IMR-90 (cell line): ENCODE measurements around the gene HDAC3. TPM values are rescaled to one million over a fixed set of nuclear protein-coding genes. Genes with fewer than 3 reads are reported as not detected.

ENCODE experiments used
- ATAC-seq: fragments of 200-7000 bp; cut with Tn5 transposase; 2 replicates; pipeline ENCODE4 v1.9.1; 2020; ENCODE audit warnings: low read depth, mild to moderate bottlenecking, moderate library complexity
- BruUV-seq: library from RNA; stranded (reverse); fragments of 400-500 nt; replicated peaks from 2 replicates; lab custom pipeline; 2021; lab: Mats Ljungman, UMichigan
- CTCF ChIA-PET: fragments of 300-600 bp; formaldehyde crosslinking; extraction: SDS; loops from one replicate; lab custom pipeline; 2021; ENCODE audit warnings: antibody characterized with exemption; lab: Yijun Ruan, JAX
- POLR2A ChIA-PET: fragments of 300-600 bp; sonication (Branson Sonifier 250); formaldehyde crosslinking; loops from one replicate; lab custom pipeline; 2022; ENCODE audit warnings: antibody characterized with exemption; ENCODE audit not compliant: unreplicated experiment; lab: Charles Lee
- DNase-seq: peaks from one replicate; pipeline ENCODE4 v3.0.0; 2013
- H2AFZ ChIP-seq: replicated peaks from 2 replicates; pipeline ENCODE3; 2013; ENCODE audit warnings: low read length, mild to moderate bottlenecking; ENCODE audit not compliant: poor library complexity
- H2AK5ac ChIP-seq: 2 replicates; pipeline ENCODE4 v1.6.1; 2013; ENCODE audit warnings: low read depth, low read length, inconsistent platforms
- H2AK9ac ChIP-seq: replicated peaks from 2 replicates; pipeline ENCODE3; 2013; ENCODE audit warnings: mild to moderate bottlenecking, low read depth, low read length, moderate library complexity; ENCODE audit not compliant: poor library complexity
- H2BK120ac ChIP-seq: 2 replicates; pipeline ENCODE4 v1.6.1; 2013; ENCODE audit warnings: low read depth, low read length, inconsistent platforms
- H2BK15ac ChIP-seq: 3 replicates; pipeline ENCODE4 v1.6.1; 2013; ENCODE audit warnings: low read depth, low read length, inconsistent platforms
- H2BK20ac ChIP-seq: 2 replicates; pipeline ENCODE4 v1.6.1; 2013; ENCODE audit warnings: low read depth, mild to moderate bottlenecking, inconsistent platforms, low read length, moderate library complexity
- H2BK5ac ChIP-seq: 2 replicates; pipeline ENCODE4 v1.6.1; 2013; ENCODE audit warnings: mild to moderate bottlenecking, low read depth, low read length, inconsistent platforms; ENCODE audit not compliant: poor library complexity, severe bottlenecking
- H3K14ac ChIP-seq: replicated peaks from 2 replicates; pipeline ENCODE4 v1.6.1; 2013; ENCODE audit warnings: low read depth, low read length, inconsistent platforms
- H3K18ac ChIP-seq: 2 replicates; pipeline ENCODE4 v1.6.1; 2013; ENCODE audit warnings: low read depth, low read length, control low read depth
- H3K23ac ChIP-seq: 2 replicates; pipeline ENCODE4 v1.6.1; 2013; ENCODE audit warnings: low read depth, low read length, inconsistent platforms
- H3K27ac ChIP-seq: 2 replicates; pipeline ENCODE4 v1.5.1; 2013; ENCODE audit warnings: mild to moderate bottlenecking, control low read depth, low read length; ENCODE audit not compliant: insufficient read depth
- H3K27me3 ChIP-seq: 2 replicates; pipeline ENCODE4 v1.6.1; 2013; ENCODE audit warnings: low read length; ENCODE audit not compliant: control insufficient read depth, insufficient read depth
- H3K36me3 ChIP-seq: 2 replicates; pipeline ENCODE4 v1.6.1; 2013; ENCODE audit warnings: low read length, mixed read lengths; ENCODE audit not compliant: control insufficient read depth, insufficient read depth
- H3K4ac ChIP-seq: 2 replicates; pipeline ENCODE4 v1.6.1; 2013; ENCODE audit warnings: low read depth, low read length, inconsistent platforms
- H3K4me1 ChIP-seq: 2 replicates; pipeline ENCODE4 v1.6.1; 2013; ENCODE audit warnings: low read length, mixed read lengths; ENCODE audit not compliant: control insufficient read depth, insufficient read depth
- H3K4me2 ChIP-seq: 2 replicates; pipeline ENCODE4 v1.6.1; 2013; ENCODE audit warnings: low read depth, mild to moderate bottlenecking, control low read depth, low read length, moderate library complexity
- H3K4me3 ChIP-seq: 2 replicates; pipeline ENCODE4 v1.5.1; 2013; ENCODE audit warnings: low read depth, mild to moderate bottlenecking, control low read depth, low read length, moderate library complexity; ENCODE audit not compliant: insufficient read depth
- H3K56ac ChIP-seq: 2 replicates; pipeline ENCODE4 v1.6.1; 2013; ENCODE audit warnings: low read length, inconsistent platforms; ENCODE audit not compliant: insufficient read depth; ENCODE audit errors: extremely low read depth
- H3K79me1 ChIP-seq, 2 experiments: 2 replicates each; pipeline ENCODE4 v1.6.1; 2013; ENCODE audit warnings: low read length in 2 of 2, inconsistent platforms in 1 of 2, low read depth in 1 of 2
- H3K9ac ChIP-seq: 2 replicates; pipeline ENCODE4 v1.6.1; 2013; ENCODE audit warnings: low read depth, low read length, control low read depth
- H3K9me1 ChIP-seq: 2 replicates; pipeline ENCODE4 v1.6.1; 2013; ENCODE audit warnings: low read length, inconsistent platforms; ENCODE audit not compliant: insufficient read depth
- H3K9me3 ChIP-seq: 2 replicates; pipeline ENCODE4 v1.6.1; 2013; ENCODE audit warnings: low read length; ENCODE audit not compliant: control insufficient read depth, insufficient read depth
- H4K20me1 ChIP-seq: 2 replicates; pipeline ENCODE4 v1.6.1; 2013; ENCODE audit warnings: low read length, inconsistent platforms; ENCODE audit not compliant: insufficient read depth
- H4K5ac ChIP-seq: 2 replicates; pipeline ENCODE4 v1.6.1; 2013; ENCODE audit warnings: mild to moderate bottlenecking, low read depth, low read length, control low read depth
- H4K8ac ChIP-seq, 2 experiments: 2 replicates each; pipeline ENCODE4 v1.6.1; 2013; ENCODE audit warnings: low read depth in 2 of 2, low read length in 2 of 2, control low read depth in 1 of 2, inconsistent platforms in 1 of 2
- H4K91ac ChIP-seq: 2 replicates; pipeline ENCODE4 v1.6.1; 2013; ENCODE audit warnings: low read depth, low read length, inconsistent platforms; ENCODE audit not compliant: insufficient read depth
- BHLHE40 ChIP-seq: fragments of 150-350 bp; IDR thresholded peaks from 2 replicates; pipeline ENCODE4 v1.6.1; 2016; ENCODE audit warnings: mild to moderate bottlenecking, low read depth, low read length
- CEBPB ChIP-seq: IDR thresholded peaks from 2 replicates; pipeline ENCODE4 v1.6.1; 2012; ENCODE audit warnings: low read depth, low read length, improper control_type of control experiment
- CHD1 ChIP-seq: IDR thresholded peaks from 2 replicates; pipeline ENCODE4 v1.6.1; 2012; ENCODE audit warnings: low read depth, low read length, improper control_type of control experiment
- FOS ChIP-seq: fragments of 150-350 bp; IDR thresholded peaks from 2 replicates; pipeline ENCODE4 v1.6.1; 2016; ENCODE audit warnings: low read depth, low read length
- MAFK ChIP-seq: IDR thresholded peaks from 2 replicates; pipeline ENCODE4 v1.6.1; 2012; ENCODE audit warnings: low read depth, low read length, improper control_type of control experiment
- MAZ ChIP-seq: IDR thresholded peaks from 2 replicates; pipeline ENCODE4 v1.6.1; 2012; ENCODE audit warnings: low read depth, mild to moderate bottlenecking, low read length, improper control_type of control experiment, moderate library complexity, borderline replicate concordance
- MXI1 ChIP-seq: IDR thresholded peaks from 2 replicates; pipeline ENCODE4 v1.6.1; 2012; ENCODE audit warnings: low read depth, mild to moderate bottlenecking, low read length, moderate library complexity, borderline replicate concordance
- POLR2A ChIP-seq: IDR thresholded peaks from 2 replicates; pipeline ENCODE4 v1.6.1; 2012; ENCODE audit warnings: mild to moderate bottlenecking, low read depth, low read length
- RAD21 ChIP-seq: IDR thresholded peaks from 2 replicates; pipeline ENCODE4 v1.6.1; 2012; ENCODE audit warnings: low read length, improper control_type of control experiment
- RCOR1 ChIP-seq: IDR thresholded peaks from 2 replicates; pipeline ENCODE4 v1.6.1; 2012; ENCODE audit warnings: mild to moderate bottlenecking, low read length, improper control_type of control experiment; ENCODE audit not compliant: insufficient replicate concordance
- SMC3 ChIP-seq: fragments of 150-350 bp; IDR thresholded peaks from 2 replicates; pipeline ENCODE4 v1.6.1; 2016; ENCODE audit warnings: low read depth, mild to moderate bottlenecking, antibody characterized with exemption, low read length, moderate library complexity
- WGBS, 2 experiments: methylation state at CpG; one replicate each; pipeline versions ENCODE4 v1.1.5 to v1.1.7; 2013; ENCODE audit warnings: missing lambda C conversion rate in 2 of 2; ENCODE audit not compliant: insufficient read length in 1 of 2; ENCODE audit errors: extremely low coverage in 2 of 2; 5-methylcytosine and 5-hydroxymethylcytosine counted together
- dilution Hi-C: fragments of 300-500 bp; cut with HindIII; formaldehyde crosslinking; loops from one replicate; pipeline ENCODE4 v1.14.3; 2018; ENCODE audit warnings: low sequenced_read_pairs; ENCODE audit not compliant: unreplicated experiment
- in situ Hi-C: fragments of 300-500 bp; cut with MboI; formaldehyde crosslinking; loops from 3 replicates; pipeline ENCODE4 v1.14.3; 2019; ENCODE audit warnings: low sequenced_read_pairs, inconsistent platforms, mixed read lengths
- intact Hi-C: fragments of 100-400 bp; cut with micrococcal nuclease; formaldehyde crosslinking; loops from 2 replicates; pipeline ENCODE4 v1.10.0; 2022
- polyA plus RNA-seq, 3 experiments: library from polyadenylated mRNA; depleted of rRNA; stranded (reverse); fragments of >200 nt; gene quantifications; 2 replicates each; pipeline ENCODE4 v1.2.3, GENCODE V29; 2012; ENCODE audit warnings: low replicate concordance in 1 of 3
- total RNA-seq: library from RNA; depleted of rRNA; stranded (reverse); fragments of >200 nt; gene quantifications from 2 replicates; pipeline ENCODE4 v1.2.3, GENCODE V29; 2012
- TF ChIP-seq, protein P1 (sequence below): conservative IDR thresholded peaks from 2 replicates; pipeline ENCODE4 v1.5.1; 2012; ENCODE audit warnings: mild to moderate bottlenecking, low read depth, low read length, improper control_type of control experiment
- TF ChIP-seq, protein P2 (sequence below): fragments of 150-350 bp; IDR thresholded peaks from 2 replicates; pipeline ENCODE4 v1.6.1; 2016; ENCODE audit warnings: low read depth, mild to moderate bottlenecking, low read length, moderate library complexity, borderline replicate concordance

The HDAC3 gene
- total and polyA plus RNA-seq, 2 of the 4 experiments (the other 2 are of a cell fraction): 84.2 to 89.7 TPM

DNA sequence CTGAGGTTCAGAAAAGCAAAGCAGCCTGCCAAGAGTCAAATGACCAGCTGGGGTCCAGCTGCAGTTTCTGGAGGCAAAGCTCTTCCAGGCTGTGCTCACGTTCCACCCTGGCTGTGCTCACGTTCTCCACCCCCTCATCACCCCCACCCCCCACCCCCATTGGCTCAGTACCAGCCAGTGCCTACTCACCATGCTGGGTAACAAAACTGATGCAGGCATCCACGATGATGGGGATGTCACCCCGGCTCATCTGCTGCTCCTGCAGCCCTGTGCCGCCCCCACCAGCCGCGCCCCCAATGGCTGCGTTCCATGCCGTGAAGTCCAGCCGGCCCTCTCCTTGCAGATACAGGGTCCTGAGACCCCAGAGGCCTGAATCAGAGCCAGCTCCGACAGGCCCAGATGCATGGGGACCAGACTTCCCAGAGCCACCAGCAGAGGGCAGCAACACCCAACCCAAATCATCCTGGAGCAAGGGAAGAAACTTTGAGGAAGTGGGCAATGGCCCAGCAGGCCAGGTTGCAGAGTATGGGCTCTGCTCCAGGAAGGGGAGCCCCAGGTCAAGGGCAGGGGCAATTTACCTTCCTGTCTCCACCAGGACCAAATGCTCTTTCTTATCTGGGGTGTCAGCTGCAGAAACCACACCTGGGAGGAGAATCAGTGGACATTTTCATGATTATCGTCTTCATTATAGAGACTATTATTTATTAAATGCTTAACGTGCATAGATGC, 28.2 kb upstream of the HDAC3 start (continued):
- peak; percentile 62 for TF ChIP-seq SMC3
- TF ChIP-seq CEBPB: no peak
- no peak for TF ChIP-seq CHD1
- TF ChIP-seq RCOR1: no peak
- TF ChIP-seq RAD21: peak; percentile 83
- TF ChIP-seq MXI1: no peak
- TF ChIP-seq MAFK: no peak

DNA sequence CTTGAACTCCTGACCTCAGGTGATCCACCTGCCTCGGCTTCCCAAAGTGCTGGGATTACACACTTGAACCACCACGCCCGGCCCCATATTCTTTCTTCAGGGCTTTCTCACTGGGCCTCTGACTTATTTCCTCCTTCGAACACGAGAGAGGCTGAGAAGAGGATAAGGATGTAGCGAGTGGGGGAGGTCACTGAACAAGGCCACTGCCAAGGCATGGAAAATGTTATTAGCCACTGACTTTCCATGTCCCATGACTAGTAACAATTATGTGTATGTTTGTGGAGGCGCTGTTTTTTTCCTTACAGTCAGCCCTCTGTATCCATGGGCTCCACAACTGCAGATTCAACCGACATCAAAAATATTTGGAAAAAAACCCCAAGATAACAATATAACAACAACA, 26.9 kb upstream of the HDAC3 start:
- H4K91ac ChIP-seq: no peak overlapping the region
- H2BK5ac ChIP-seq: no peak overlapping the region
- ATAC-seq (no peak), DNase-seq (no peak)
- no peak overlapping the region for H3K27ac ChIP-seq
- no peak overlapping the region for H2AFZ ChIP-seq
- no peak overlapping the region for H4K8ac ChIP-seq
- CTCF ChIA-PET: interaction anchor here (1.2 kb wide), 1 partner anchor 306 kb away, joined by 3 read pairs; the partner anchor contains the start of gene RNF14
- no peak overlapping the region for H3K4ac ChIP-seq
- no peak overlapping the region for H3K56ac ChIP-seq
- no peaks in the 10 kb centered on the region for H3K27me3 ChIP-seq
- H2BK20ac ChIP-seq: no peak overlapping the region
- H3K9ac ChIP-seq: no peak overlapping the region
- no peak for TF ChIP-seq FOS
- TF ChIP-seq MAZ: no peak
- no peak for TF ChIP-seq CEBPB
- TF ChIP-seq, protein P1, sequence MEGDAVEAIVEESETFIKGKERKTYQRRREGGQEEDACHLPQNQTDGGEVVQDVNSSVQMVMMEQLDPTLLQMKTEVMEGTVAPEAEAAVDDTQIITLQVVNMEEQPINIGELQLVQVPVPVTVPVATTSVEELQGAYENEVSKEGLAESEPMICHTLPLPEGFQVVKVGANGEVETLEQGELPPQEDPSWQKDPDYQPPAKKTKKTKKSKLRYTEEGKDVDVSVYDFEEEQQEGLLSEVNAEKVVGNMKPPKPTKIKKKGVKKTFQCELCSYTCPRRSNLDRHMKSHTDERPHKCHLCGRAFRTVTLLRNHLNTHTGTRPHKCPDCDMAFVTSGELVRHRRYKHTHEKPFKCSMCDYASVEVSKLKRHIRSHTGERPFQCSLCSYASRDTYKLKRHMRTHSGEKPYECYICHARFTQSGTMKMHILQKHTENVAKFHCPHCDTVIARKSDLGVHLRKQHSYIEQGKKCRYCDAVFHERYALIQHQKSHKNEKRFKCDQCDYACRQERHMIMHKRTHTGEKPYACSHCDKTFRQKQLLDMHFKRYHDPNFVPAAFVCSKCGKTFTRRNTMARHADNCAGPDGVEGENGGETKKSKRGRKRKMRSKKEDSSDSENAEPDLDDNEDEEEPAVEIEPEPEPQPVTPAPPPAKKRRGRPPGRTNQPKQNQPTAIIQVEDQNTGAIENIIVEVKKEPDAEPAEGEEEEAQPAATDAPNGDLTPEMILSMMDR: no peak
- no peak for TF ChIP-seq BHLHE40
- TF ChIP-seq POLR2A: no peak
- TF ChIP-seq, protein P2, sequence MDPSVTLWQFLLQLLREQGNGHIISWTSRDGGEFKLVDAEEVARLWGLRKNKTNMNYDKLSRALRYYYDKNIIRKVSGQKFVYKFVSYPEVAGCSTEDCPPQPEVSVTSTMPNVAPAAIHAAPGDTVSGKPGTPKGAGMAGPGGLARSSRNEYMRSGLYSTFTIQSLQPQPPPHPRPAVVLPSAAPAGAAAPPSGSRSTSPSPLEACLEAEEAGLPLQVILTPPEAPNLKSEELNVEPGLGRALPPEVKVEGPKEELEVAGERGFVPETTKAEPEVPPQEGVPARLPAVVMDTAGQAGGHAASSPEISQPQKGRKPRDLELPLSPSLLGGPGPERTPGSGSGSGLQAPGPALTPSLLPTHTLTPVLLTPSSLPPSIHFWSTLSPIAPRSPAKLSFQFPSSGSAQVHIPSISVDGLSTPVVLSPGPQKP: no peak
- no peak for TF ChIP-seq CHD1
- H3K4me3 ChIP-seq: no peak overlapping the region
- no peak overlapping the region for H2AK9ac ChIP-seq
- no peak overlapping the region for H3K14ac ChIP-seq
- intact Hi-C loops: no loop called here
- no peak overlapping the region for H2BK15ac ChIP-seq
- no peaks in the 10 kb centered on the region for H3K79me1 ChIP-seq
- H2AK5ac ChIP-seq: no peak overlapping the region
- H3K18ac ChIP-seq: no peak overlapping the region
- BruUV-seq: no TSS peak
- H4K5ac ChIP-seq: no peak overlapping the region
- H3K9me1 ChIP-seq: no peaks in the 10 kb centered on the region
- POLR2A ChIA-PET: no interaction called here
- in situ Hi-C loops: no loop called here
- H4K20me1 ChIP-seq: no peaks in the 10 kb centered on the region
- dilution Hi-C loops: no loop called here
- WGBS, 2 experiments: 80% methylated on average over 1 of the region's 8 CpGs; no CpG with 5 or more reads in 1 of the 2 experiments
- H3K4me1 ChIP-seq: no peaks in the 10 kb centered on the region
- H3K36me3 ChIP-seq: peaks cover 17% of the 10 kb centered on the region
- H2BK120ac ChIP-seq: no peak overlapping the region
- H3K23ac ChIP-seq: no peak overlapping the region
- no peaks in the 10 kb centered on the region for H3K9me3 ChIP-seq
- H3K4me2 ChIP-seq: no peak overlapping the region
